Neural cell (in vitro differentiated cells): ENCODE data around the gene SOX13. TPM values are rescaled to one million over a fixed set of nuclear protein-coding genes. Genes with fewer than 3 reads are reported as not detected.

Experiments used
- H2AFZ ChIP-seq: fragments of 200-600, 300-800 bp; sonication (generic), shearing (Covaris generic); 2 replicates; pipeline ENCODE4 v1.6.0; 2014; ENCODE audit warnings: low read depth, mild to moderate bottlenecking, antibody characterized with exemption, low read length, moderate library complexity
- H3F3A ChIP-seq: fragments of 200-600 bp; shearing (Covaris generic); 2 replicates; pipeline ENCODE4 v1.6.1; 2016; ENCODE audit warnings: mild to moderate bottlenecking, moderate library complexity, mixed read lengths, antibody characterized with exemption, low read length; ENCODE audit not compliant: insufficient read depth, poor library complexity, severe bottlenecking
- H3K27ac ChIP-seq: fragments of 200-600, 300-800 bp; sonication (generic), shearing (Covaris generic); 2 replicates; pipeline ENCODE4 v1.5.1; 2014; ENCODE audit warnings: mild to moderate bottlenecking, low read length, moderate library complexity
- H3K27me3 ChIP-seq: fragments of 300-800, 200-600 bp; sonication (generic), shearing (Covaris generic); 2 replicates; pipeline ENCODE4 v1.6.0; 2014; ENCODE audit warnings: mild to moderate bottlenecking, low read depth, low read length, moderate library complexity; ENCODE audit not compliant: insufficient read depth
- H3K36me3 ChIP-seq: fragments of 300-800, 200-600 bp; sonication (generic), shearing (Covaris generic); 2 replicates; pipeline ENCODE4 v1.5.1; 2014; ENCODE audit warnings: mild to moderate bottlenecking, antibody characterized with exemption, low read length, moderate library complexity; ENCODE audit not compliant: insufficient read depth
- H3K4me2 ChIP-seq: fragments of 300-800, 200-600 bp; sonication (generic), shearing (Covaris generic); 2 replicates; pipeline ENCODE4 v1.6.0; 2014; ENCODE audit warnings: mild to moderate bottlenecking, low read length
- H3K4me3 ChIP-seq: fragments of 300-800, 200-600 bp; sonication (generic), shearing (Covaris generic); 2 replicates; pipeline ENCODE4 v1.5.1; 2014; ENCODE audit warnings: mild to moderate bottlenecking, low read length, moderate library complexity
- H3K79me2 ChIP-seq: fragments of 200-600 bp; shearing (Covaris generic); replicated peaks from 2 replicates; pipeline ENCODE4 v1.6.0; 2014; ENCODE audit warnings: mild to moderate bottlenecking, low read length, moderate library complexity; ENCODE audit not compliant: insufficient read depth
- H3K9ac ChIP-seq: fragments of 300-800, 200-600 bp; sonication (generic), shearing (Covaris generic); 2 replicates; pipeline ENCODE4 v1.6.1; 2016; ENCODE audit warnings: mild to moderate bottlenecking, low read length, mixed read lengths
- H3K9me2 ChIP-seq: fragments of 200-600 bp; shearing (Covaris generic); 2 replicates; pipeline ENCODE4 v1.6.1; 2016; ENCODE audit warnings: mild to moderate bottlenecking, low read length, mixed read lengths; ENCODE audit not compliant: insufficient read depth
- H3K9me3 ChIP-seq: fragments of 200-600, 300-800 bp; sonication (generic), shearing (Covaris generic); 2 replicates; pipeline ENCODE4 v1.6.1; 2016; ENCODE audit warnings: mild to moderate bottlenecking, mixed run types, low read length, moderate library complexity, mixed read lengths
- H4K20me1 ChIP-seq: fragments of 200-600 bp; shearing (Covaris generic); 2 replicates; pipeline ENCODE4 v1.6.1; 2016; ENCODE audit warnings: mild to moderate bottlenecking, mixed run types; ENCODE audit not compliant: insufficient read depth
- EP300 ChIP-seq: fragments of 450-650 bp; conservative IDR thresholded peaks from 2 replicates; pipeline ENCODE4 v1.6.1; 2014; ENCODE audit warnings: antibody characterized with exemption, mild to moderate bottlenecking, moderate library complexity; ENCODE audit not compliant: poor library complexity, severe bottlenecking
- EZH2 ChIP-seq: fragments of 200-600, 300-800 bp; shearing (Covaris generic), sonication (generic); IDR thresholded peaks from 2 replicates; pipeline ENCODE4 v1.6.1; 2014; ENCODE audit warnings: antibody characterized with exemption, low read length, borderline replicate concordance, mild to moderate bottlenecking; ENCODE audit not compliant: insufficient read depth, poor library complexity, severe bottlenecking
- MXI1 ChIP-seq: fragments of 450-650 bp; conservative IDR thresholded peaks from 2 replicates; pipeline ENCODE4 v1.6.1; 2014; ENCODE audit warnings: antibody characterized with exemption, mild to moderate bottlenecking; ENCODE audit not compliant: poor library complexity, severe bottlenecking
- POLR2AphosphoS5 ChIP-seq: IDR thresholded peaks from 2 replicates; pipeline ENCODE4 v1.6.1; 2012
- RAD21 ChIP-seq: fragments of 450-650 bp; conservative IDR thresholded peaks from 2 replicates; pipeline ENCODE4 v1.6.1; 2014; ENCODE audit warnings: antibody characterized with exemption, mild to moderate bottlenecking, moderate library complexity
- SMC3 ChIP-seq: fragments of 450-650 bp; conservative IDR thresholded peaks from 2 replicates; pipeline ENCODE4 v1.6.1; 2014; ENCODE audit warnings: antibody characterized with exemption, mild to moderate bottlenecking, moderate library complexity; ENCODE audit not compliant: poor library complexity
- TAF1 ChIP-seq: IDR thresholded peaks from 2 replicates; pipeline ENCODE4 v1.6.1; 2012; ENCODE audit warnings: low read depth
- polyA plus RNA-seq: library from polyadenylated mRNA; depleted of rRNA; stranded (reverse); fragments of >200 nt; gene quantifications from 2 replicates; pipeline ENCODE4 v1.2.3, GENCODE V29; 2014
- TF ChIP-seq, protein P1 (sequence below): IDR thresholded peaks from 2 replicates; pipeline ENCODE4 v1.6.1; 2012; ENCODE audit warnings: borderline replicate concordance
- TF ChIP-seq, protein P2 (sequence below): fragments of 450-650 bp; IDR thresholded peaks from 2 replicates; pipeline ENCODE4 v1.5.1; 2014; ENCODE audit warnings: antibody characterized with exemption, mild to moderate bottlenecking, moderate library complexity; ENCODE audit not compliant: poor library complexity, severe bottlenecking

Gene SOX13
- polyA plus RNA-seq, 1 donor from 2014 or later: 1.7 TPM

DNA sequence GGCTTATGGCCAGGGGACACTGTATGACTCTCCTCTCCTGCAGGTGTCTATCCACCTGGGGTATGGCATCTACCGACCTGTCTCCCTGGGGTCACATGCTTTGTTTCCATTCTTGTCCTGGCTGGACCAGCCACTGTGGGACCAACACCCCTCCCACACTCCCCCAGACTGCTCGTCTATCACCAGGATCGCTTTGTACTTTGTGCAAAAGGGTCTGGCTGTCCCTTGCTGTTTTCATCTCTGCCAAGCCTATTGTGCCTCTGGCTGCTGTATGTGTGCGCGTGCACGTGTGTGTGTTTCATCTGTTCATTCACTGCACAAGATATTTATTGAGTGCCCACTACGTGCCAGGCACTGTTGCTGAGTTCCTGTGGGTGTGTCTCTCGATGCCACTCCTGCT is 53.5 kb downstream of the SOX13 start:
- no peaks in the 10 kb centered on the region for H3F3A ChIP-seq
- H3K79me2 ChIP-seq: no peaks in the 10 kb centered on the region
- H4K20me1 ChIP-seq: no peaks in the 10 kb centered on the region
- no peaks in the 10 kb centered on the region for H3K9me3 ChIP-seq
- H3K4me2 ChIP-seq: no peak overlapping the region
- no peak overlapping the region for H3K4me3 ChIP-seq
- H3K9me2 ChIP-seq: no peaks in the 10 kb centered on the region
- no peak overlapping the region for H3K9ac ChIP-seq
- H3K27me3 ChIP-seq: no peaks in the 10 kb centered on the region
- H3K36me3 ChIP-seq: no peaks in the 10 kb centered on the region
- no peak overlapping the region for H2AFZ ChIP-seq
- H3K27ac ChIP-seq: no peak overlapping the region
- TF ChIP-seq TAF1: no peak
- no peak for TF ChIP-seq MXI1
- TF ChIP-seq, protein P1, sequence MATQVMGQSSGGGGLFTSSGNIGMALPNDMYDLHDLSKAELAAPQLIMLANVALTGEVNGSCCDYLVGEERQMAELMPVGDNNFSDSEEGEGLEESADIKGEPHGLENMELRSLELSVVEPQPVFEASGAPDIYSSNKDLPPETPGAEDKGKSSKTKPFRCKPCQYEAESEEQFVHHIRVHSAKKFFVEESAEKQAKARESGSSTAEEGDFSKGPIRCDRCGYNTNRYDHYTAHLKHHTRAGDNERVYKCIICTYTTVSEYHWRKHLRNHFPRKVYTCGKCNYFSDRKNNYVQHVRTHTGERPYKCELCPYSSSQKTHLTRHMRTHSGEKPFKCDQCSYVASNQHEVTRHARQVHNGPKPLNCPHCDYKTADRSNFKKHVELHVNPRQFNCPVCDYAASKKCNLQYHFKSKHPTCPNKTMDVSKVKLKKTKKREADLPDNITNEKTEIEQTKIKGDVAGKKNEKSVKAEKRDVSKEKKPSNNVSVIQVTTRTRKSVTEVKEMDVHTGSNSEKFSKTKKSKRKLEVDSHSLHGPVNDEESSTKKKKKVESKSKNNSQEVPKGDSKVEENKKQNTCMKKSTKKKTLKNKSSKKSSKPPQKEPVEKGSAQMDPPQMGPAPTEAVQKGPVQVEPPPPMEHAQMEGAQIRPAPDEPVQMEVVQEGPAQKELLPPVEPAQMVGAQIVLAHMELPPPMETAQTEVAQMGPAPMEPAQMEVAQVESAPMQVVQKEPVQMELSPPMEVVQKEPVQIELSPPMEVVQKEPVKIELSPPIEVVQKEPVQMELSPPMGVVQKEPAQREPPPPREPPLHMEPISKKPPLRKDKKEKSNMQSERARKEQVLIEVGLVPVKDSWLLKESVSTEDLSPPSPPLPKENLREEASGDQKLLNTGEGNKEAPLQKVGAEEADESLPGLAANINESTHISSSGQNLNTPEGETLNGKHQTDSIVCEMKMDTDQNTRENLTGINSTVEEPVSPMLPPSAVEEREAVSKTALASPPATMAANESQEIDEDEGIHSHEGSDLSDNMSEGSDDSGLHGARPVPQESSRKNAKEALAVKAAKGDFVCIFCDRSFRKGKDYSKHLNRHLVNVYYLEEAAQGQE: no peak
- TF ChIP-seq EP300: no peak
- no peak for TF ChIP-seq RAD21
- TF ChIP-seq EZH2: no peak
- no peak for TF ChIP-seq POLR2AphosphoS5

DNA sequence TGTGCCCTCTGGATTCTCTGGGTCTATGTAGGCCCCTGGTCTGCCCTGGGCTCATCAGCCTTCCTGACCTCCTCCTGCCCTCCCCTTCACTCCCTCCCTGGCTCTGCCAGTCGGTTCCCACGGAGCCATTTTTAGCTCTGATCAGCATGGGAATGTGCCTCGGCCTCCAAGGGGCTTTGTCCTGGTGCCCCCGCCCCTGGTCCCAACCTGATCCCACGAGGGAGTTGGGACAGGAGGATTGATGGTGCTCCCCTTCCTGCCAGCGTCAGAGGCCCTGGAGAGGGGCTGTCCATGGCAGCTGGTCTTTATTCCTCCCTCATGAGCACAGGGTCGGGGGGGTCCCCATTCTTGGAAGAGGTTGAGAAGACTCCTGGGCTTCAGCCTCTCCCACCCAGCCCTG is 54.0 kb downstream of the SOX13 start:
- H3K9ac ChIP-seq: no peak overlapping the region

More for the DNA sequence above, 54.0 kb downstream of the SOX13 start:
- H3K27me3 ChIP-seq: no peaks in the 10 kb centered on the region
- H3K9me2 ChIP-seq: no peaks in the 10 kb centered on the region
- H3K9me3 ChIP-seq: no peaks in the 10 kb centered on the region
- no peak overlapping the region for H3K4me3 ChIP-seq
- H3F3A ChIP-seq: no peaks in the 10 kb centered on the region
- H3K79me2 ChIP-seq: no peaks in the 10 kb centered on the region
- H3K27ac ChIP-seq: no peak overlapping the region
- no peaks in the 10 kb centered on the region for H3K36me3 ChIP-seq
- TF ChIP-seq, protein P1: no peak
- TF ChIP-seq EZH2 (no peak), SMC3 (no peak), RAD21 (no peak), POLR2AphosphoS5 (no peak), MXI1 (no peak), TAF1 (no peak), EP300 (no peak)
- TF ChIP-seq, protein P2, sequence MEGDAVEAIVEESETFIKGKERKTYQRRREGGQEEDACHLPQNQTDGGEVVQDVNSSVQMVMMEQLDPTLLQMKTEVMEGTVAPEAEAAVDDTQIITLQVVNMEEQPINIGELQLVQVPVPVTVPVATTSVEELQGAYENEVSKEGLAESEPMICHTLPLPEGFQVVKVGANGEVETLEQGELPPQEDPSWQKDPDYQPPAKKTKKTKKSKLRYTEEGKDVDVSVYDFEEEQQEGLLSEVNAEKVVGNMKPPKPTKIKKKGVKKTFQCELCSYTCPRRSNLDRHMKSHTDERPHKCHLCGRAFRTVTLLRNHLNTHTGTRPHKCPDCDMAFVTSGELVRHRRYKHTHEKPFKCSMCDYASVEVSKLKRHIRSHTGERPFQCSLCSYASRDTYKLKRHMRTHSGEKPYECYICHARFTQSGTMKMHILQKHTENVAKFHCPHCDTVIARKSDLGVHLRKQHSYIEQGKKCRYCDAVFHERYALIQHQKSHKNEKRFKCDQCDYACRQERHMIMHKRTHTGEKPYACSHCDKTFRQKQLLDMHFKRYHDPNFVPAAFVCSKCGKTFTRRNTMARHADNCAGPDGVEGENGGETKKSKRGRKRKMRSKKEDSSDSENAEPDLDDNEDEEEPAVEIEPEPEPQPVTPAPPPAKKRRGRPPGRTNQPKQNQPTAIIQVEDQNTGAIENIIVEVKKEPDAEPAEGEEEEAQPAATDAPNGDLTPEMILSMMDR: no peak
- no peak overlapping the region for H2AFZ ChIP-seq
- no peaks in the 10 kb centered on the region for H4K20me1 ChIP-seq
- no peak overlapping the region for H3K4me2 ChIP-seq
